Endodermal cell (in vitro differentiated cells): Measurements from ENCODE around the gene HS6ST2. TPM values are rescaled to one million over a fixed set of nuclear protein-coding genes. Genes with fewer than 3 reads are reported as not detected.

Experiments used
- DNase-seq: peaks from one replicate; pipeline ENCODE4 v3.0.0-alpha.2; 2017
- H3K27ac ChIP-seq: 2 replicates; pipeline ENCODE4 v1.5.1; 2013; ENCODE audit warnings: mild to moderate bottlenecking, low read depth, low read length, moderate library complexity
- H3K27me3 ChIP-seq: 2 replicates; pipeline ENCODE4 v1.6.1; 2013; ENCODE audit warnings: mild to moderate bottlenecking, low read length, moderate library complexity; ENCODE audit not compliant: insufficient read depth, control insufficient read depth, poor library complexity, severe bottlenecking
- H3K36me3 ChIP-seq: 2 replicates; pipeline ENCODE4 v1.7.0; 2013; ENCODE audit warnings: mild to moderate bottlenecking, low read length, moderate library complexity; ENCODE audit not compliant: control insufficient read depth, insufficient read depth
- H3K4me1 ChIP-seq: one replicate; pipeline ENCODE4 v1.7.0; 2013; ENCODE audit warnings: low read length; ENCODE audit not compliant: control insufficient read depth, insufficient read depth
- H3K4me3 ChIP-seq: 2 replicates; pipeline ENCODE4 v1.5.1; 2013; ENCODE audit warnings: mild to moderate bottlenecking, low read length, moderate library complexity
- H3K9ac ChIP-seq: 2 replicates; pipeline ENCODE4 v1.6.1; 2013; ENCODE audit warnings: mild to moderate bottlenecking, low read length, moderate library complexity; ENCODE audit not compliant: poor library complexity, severe bottlenecking; ENCODE audit errors: extremely low read depth
- H3K9me3 ChIP-seq: 2 replicates; pipeline ENCODE4 v1.6.1; 2013; ENCODE audit warnings: mild to moderate bottlenecking, low read length, moderate library complexity; ENCODE audit not compliant: control insufficient read depth
- H3K27ac Mint-ChIP-seq: 2 replicates; pipeline ENCODE4 v1.8.0; 2020; ENCODE audit warnings: mixed read lengths
- H3K27me3 Mint-ChIP-seq: 2 replicates; pipeline ENCODE4 v1.8.0; 2021; ENCODE audit warnings: mild to moderate bottlenecking, mixed read lengths; ENCODE audit not compliant: insufficient read depth
- H3K36me3 Mint-ChIP-seq: 2 replicates; pipeline ENCODE4 v1.8.0; 2020; ENCODE audit warnings: low read depth, mixed read lengths
- H3K4me1 Mint-ChIP-seq: 2 replicates; pipeline ENCODE4 v1.8.0; 2020; ENCODE audit warnings: mixed read lengths
- H3K4me3 Mint-ChIP-seq: 2 replicates; pipeline ENCODE4 v1.8.0; 2020; ENCODE audit warnings: mild to moderate bottlenecking, moderate library complexity, mixed read lengths
- H3K9me3 Mint-ChIP-seq: 2 replicates; pipeline ENCODE4 v1.8.0; 2020; ENCODE audit warnings: mild to moderate bottlenecking, mixed read lengths
- CTCF ChIP-seq: fragments of 200-600 bp; sonication (generic); conservative IDR thresholded peaks from 2 replicates; pipeline ENCODE4 v1.5.0; 2021; ENCODE audit warnings: antibody characterized with exemption, mild to moderate bottlenecking
- WGBS, 2 experiments: methylation state at CpG; one replicate each; pipeline versions ENCODE4 v1.1.5 to v1.1.7; 2013; ENCODE audit warnings: missing lambda C conversion rate in 2 of 2, mixed read lengths in 1 of 2; ENCODE audit not compliant: insufficient coverage in 1 of 2, insufficient read length in 1 of 2; 5-methylcytosine and 5-hydroxymethylcytosine counted together
- total RNA-seq, 2 donors: library from RNA; stranded (reverse); fragmentation: NEBNext Ultra II Directional in 1 of 2; extraction: Animal tissue kit (Norgen Biotek cat#: 25700) in 1 of 2; gene quantifications; 2 replicates in 1 of 2; 3 replicates in 1 of 2; pipeline ENCODE4 v1.2.1, GENCODE V29; 2021

Gene HS6ST2
- total RNA-seq, 2 donors from 2014 or later: 4.1 to 19.4 TPM

GRCh38 chrX:132916349-132916748 is 42.1 kb downstream of the HS6ST2 start:
- peaks cover 13% of the 10 kb centered on the region for H3K9me3 ChIP-seq
- no peaks in the 10 kb centered on the region for H3K36me3 ChIP-seq
- Mint-ChIP-seq H3K9me3 (peaks cover 27% of the 10 kb centered on the region), H3K27me3 (no peaks in the 10 kb centered on the region), H3K36me3 (peaks cover 9% of the 10 kb centered on the region), H3K27ac (no peak overlapping the region), H3K4me3 (no peak overlapping the region), H3K4me1 (peaks cover 32% of the 10 kb centered on the region)
- H3K4me3 ChIP-seq: no peak overlapping the region
- no peak for DNase-seq
- no peak overlapping the region for H3K9ac ChIP-seq
- no peaks in the 10 kb centered on the region for H3K4me1 ChIP-seq
- no peak for TF ChIP-seq CTCF
- no peaks in the 10 kb centered on the region for H3K27me3 ChIP-seq
- H3K27ac ChIP-seq: no peak overlapping the region
- whole genome bisulfite sequencing, 2 experiments: 94 to 100% methylated on average over 1 to 3 of the region's 3 CpGs

DNA sequence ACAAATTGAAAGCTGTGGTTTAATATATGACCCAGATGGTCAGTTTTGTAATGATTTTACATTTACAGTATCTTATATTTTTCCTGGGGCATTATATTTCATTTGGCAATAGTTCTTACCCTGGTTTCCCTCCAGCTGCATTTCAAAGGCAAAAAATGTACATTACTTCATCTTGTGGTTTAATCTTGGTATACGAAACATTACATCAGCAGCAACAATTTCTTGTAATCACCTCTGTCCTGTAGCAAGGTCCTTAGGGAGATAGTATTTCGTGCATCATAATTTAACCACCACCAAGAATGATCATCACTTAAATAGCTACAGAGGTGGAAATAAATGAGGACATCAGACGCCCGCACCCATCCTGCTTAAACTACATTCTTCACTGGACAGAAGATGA is 48.8 kb downstream of the HS6ST2 start:
- H3K27ac ChIP-seq: no peak overlapping the region
- Mint-ChIP-seq H3K9me3 (peaks cover 28% of the 10 kb centered on the region), H3K27ac (no peak overlapping the region), H3K27me3 (no peaks in the 10 kb centered on the region), H3K36me3 (peaks cover 9% of the 10 kb centered on the region), H3K4me3 (no peak overlapping the region), H3K4me1 (peaks cover 20% of the 10 kb centered on the region)
- H3K9me3 ChIP-seq: peaks cover 13% of the 10 kb centered on the region
- no peak overlapping the region for H3K4me3 ChIP-seq
- whole genome bisulfite sequencing, 2 experiments: 97% methylated on average over 2 of the region's 4 CpGs; no CpG with 5 or more reads in 1 of the 2 experiments
- H3K4me1 ChIP-seq: no peaks in the 10 kb centered on the region
- H3K27me3 ChIP-seq: no peaks in the 10 kb centered on the region
- no peak overlapping the region for H3K9ac ChIP-seq
- H3K36me3 ChIP-seq: no peaks in the 10 kb centered on the region
- no peak for TF ChIP-seq CTCF
- DNase-seq: no peak

DNA sequence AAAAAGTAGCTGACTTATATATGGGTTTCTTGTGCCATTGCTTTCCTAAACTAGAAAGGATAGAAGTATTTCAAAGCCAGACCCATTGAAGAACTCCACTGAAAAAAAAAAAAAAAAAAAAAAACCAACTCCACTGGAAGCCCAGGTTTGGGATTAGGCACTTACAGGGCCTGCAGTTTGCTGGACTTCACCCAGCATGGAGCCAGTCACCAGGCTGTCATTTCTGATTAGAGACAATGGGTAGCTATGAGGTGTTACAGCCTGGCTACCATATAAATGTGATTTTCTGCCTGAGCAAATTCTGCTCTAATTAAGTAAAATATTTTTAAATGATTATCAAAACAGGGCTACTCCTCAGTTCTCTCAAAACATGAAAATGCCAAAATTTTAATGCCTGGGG is 49.5 kb downstream of the HS6ST2 start:
- H3K27me3 Mint-ChIP-seq: no peaks in the 10 kb centered on the region
- peaks cover 20% of the 10 kb centered on the region for H3K4me1 Mint-ChIP-seq
- H3K27ac ChIP-seq: no peak overlapping the region
- no peaks in the 10 kb centered on the region for H3K27me3 ChIP-seq
- TF ChIP-seq CTCF: no peak
- H3K4me1 ChIP-seq: no peaks in the 10 kb centered on the region
- peaks cover 27% of the 10 kb centered on the region for H3K9me3 Mint-ChIP-seq
- H3K36me3 ChIP-seq: no peaks in the 10 kb centered on the region
- no peak overlapping the region for H3K27ac Mint-ChIP-seq
- peaks cover 13% of the 10 kb centered on the region for H3K9me3 ChIP-seq
- DNase-seq: peak; percentile 49
- no peak overlapping the region for H3K9ac ChIP-seq
- H3K36me3 Mint-ChIP-seq: peaks cover 8% of the 10 kb centered on the region
- no peak overlapping the region for H3K4me3 Mint-ChIP-seq
- H3K4me3 ChIP-seq: no peak overlapping the region
